ENCODE measurements around the gene DDX3X. TPM values are rescaled to one million over a fixed set of nuclear protein-coding genes. Genes with fewer than 3 reads are reported as not detected.
A peak's percentile ranks its signal among the peaks of the same experiment; 100 is the strongest.

Gene DDX3X
- total and polyA plus RNA-seq, 9 of the 15 experiments (the other 6 are each of a cell fraction or from before 2014, with no cell fraction given) = 51.3 to 232 (median 138) TPM

DNA sequence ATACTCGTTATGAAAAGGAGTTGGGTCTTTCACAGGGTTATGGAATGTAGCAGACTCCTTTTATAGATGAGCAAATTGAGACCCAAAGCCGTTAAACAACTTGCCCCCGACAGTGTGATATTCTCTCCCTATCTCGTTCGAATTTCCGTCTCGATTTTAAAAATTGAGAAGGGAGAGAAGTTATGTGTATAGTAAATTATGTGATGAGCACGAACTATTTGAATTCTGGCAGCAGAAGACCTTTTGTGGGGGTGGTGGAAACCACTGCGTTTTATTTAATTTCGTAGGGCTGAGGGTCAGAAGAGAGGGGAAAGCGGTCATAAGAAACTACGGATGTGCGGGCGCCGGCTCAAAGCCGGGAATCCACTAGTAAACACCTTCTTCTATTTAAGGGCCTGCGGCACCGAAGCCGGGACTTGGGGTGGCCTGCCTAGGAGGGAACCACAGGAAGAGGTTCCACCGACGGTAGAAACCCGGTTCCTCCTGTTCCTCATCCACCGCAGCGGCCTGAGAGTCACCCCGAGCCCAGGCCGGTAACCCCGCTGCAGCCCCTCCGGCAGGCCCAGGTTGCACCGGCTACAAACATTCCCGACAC, 1.5 kb upstream of the DDX3X start:
- intact Hi-C loops (cut with micrococcal nuclease) (loop anchor here (2.0 kb wide), 1 partner anchor 52 kb away; no protein-coding TSS in a partner anchor), in situ Hi-C loops (cut with MboI) (loop anchor here (10.0 kb wide), 1 partner anchor 112 kb away; the partner anchor contains the start of gene NYX)
- Histone ChIP-seq H3K9me1 (ENCODE audit: control insufficient read depth, insufficient read depth, low read length) (peaks cover 10% of the 10 kb centered on the region), H3K27ac (ENCODE audit: extremely low read depth, low read depth, low read length) (peak overlapping the region; percentile 98), H3K27me3 (ENCODE audit: control insufficient read depth in 2 of 2, insufficient read depth in 2 of 2, low read length in 2 of 2) (no peaks in the 10 kb centered on the region; a peak in 1 of 5 replicates), H3K36me3 (ENCODE audit: control insufficient read depth, insufficient read depth, low read length) (peaks cover 22% of the 10 kb centered on the region; the same call in 2 of the 3 replicates), H3K79me2 (ENCODE audit: control insufficient read depth, insufficient read depth, low read length) (peaks cover 57% of the 10 kb centered on the region), H3K4me2 (ENCODE audit: insufficient read depth, low read length) (peak overlapping the region; percentile 97), H3K9ac (ENCODE audit: insufficient read depth in 1 of 2, low read depth in 2 of 2, low read length in 2 of 2) (peak overlapping the region; percentile 94 to 97), H3K4me3 (peak overlapping the region; percentile 97), H3K4me1 (replicated peaks in 1 of 2; ENCODE audit: control insufficient read depth in 2 of 2, insufficient read depth in 2 of 2, low read length in 2 of 2) (peaks cover 8 to 15% of the 10 kb centered on the region in 2 experiments; a peak in 4 of 5 replicates), H4K20me1 (replicated peaks; ENCODE audit: control insufficient read depth, insufficient read depth, low read length) (peaks cover 26% of the 10 kb centered on the region), H2AFZ (ENCODE audit: low read depth, low read length) (peak overlapping the region; percentile 98), H3K9me3 (replicated peaks; ENCODE audit: control insufficient read depth, insufficient read depth, low read depth, low read length) (no peaks in the 10 kb centered on the region)
- peak in 1 of 4 experiments; percentile 43 for DNase-seq (ENCODE audit: extremely low read depth in 1 of 4, low spot score in 3 of 4)
- peak; percentile 54 for FAIRE-seq
- BruUV-seq (replicated peaks) = TSS peak; percentile 91
- peak; percentile 12 for ATAC-seq
- WGBS (ENCODE audit: insufficient coverage, low coverage, missing lambda C conversion rate) = 1% methylated on average over 27 of the region's 30 CpGs
- ChIA-PET CTCF (ENCODE audit: low intra/inter-chr PET ratio) (no interaction called here), POLR2A (no interaction called here)
- TF ChIP-seq ZNF408 (CRISPR knock-in tag; IDR thresholded peaks at IDR 0.05; ENCODE audit: low read depth) (no peak), SAFB2 (IDR thresholded peaks at IDR 0.05; ENCODE audit: borderline replicate concordance, low read depth, low read length, severe bottlenecking) (no peak), MAFG (tag; conservative IDR thresholded peaks at IDR 0.05) (no peak), GABPA (tag; conservative IDR thresholded peaks at IDR 0.05; ENCODE audit: low read depth) (0 out of 2 replicates have a peak, but pooled peaks have one; percentile 10), POLR2A (conservative IDR thresholded peaks at IDR 0.05) (peak; percentile 59; the same call in 1 of the 2 replicates), KAT8 (IDR thresholded peaks at IDR 0.05; ENCODE audit: low read depth) (no peak), GTF2A2 (tag; IDR thresholded peaks at IDR 0.05) (no peak), SLC30A9 (CRISPR knock-in tag; IDR thresholded peaks at IDR 0.05) (no peak), CHD1 (IDR thresholded peaks at IDR 0.05; ENCODE audit: low read length) (peak; percentile 84), POLR2AphosphoS5 (IDR thresholded peaks at IDR 0.05; ENCODE audit: control insufficient read depth, insufficient read depth, low read depth, low read length) (peak; percentile 47; the same call in 1 of the 2 replicates), PML (IDR thresholded peaks at IDR 0.05; ENCODE audit: low read length) (peak; percentile 50; the same call in 1 of the 2 replicates), CHCHD3 (CRISPR knock-in tag; IDR thresholded peaks at IDR 0.05) (0 out of 2 replicates have a peak, but pooled peaks have one; percentile 50), ILF3 (IDR thresholded peaks at IDR 0.05; ENCODE audit: borderline replicate concordance) (no peak), CHD2 (IDR thresholded peaks at IDR 0.05; ENCODE audit: low read depth, low read length) (no peak)
